GM23248 (cell line): ENCODE measurements around the gene CACNA1C.

Experiments
- EZH2 ChIP-seq: fragments of 200-600 bp; sonication (generic); IDR thresholded peaks from 2 replicates; pipeline ENCODE4 v1.6.1; 2018; ENCODE audit warnings: antibody characterized with exemption, mild to moderate bottlenecking; ENCODE audit not compliant: insufficient read depth, poor library complexity, severe bottlenecking
- EZH2phosphoT487 ChIP-seq: fragments of 200-600 bp; sonication (generic); IDR thresholded peaks from 2 replicates; pipeline ENCODE4 v1.6.1; 2018; ENCODE audit warnings: antibody characterized with exemption, moderate library complexity, mild to moderate bottlenecking, low read depth; ENCODE audit not compliant: insufficient read depth

DNA sequence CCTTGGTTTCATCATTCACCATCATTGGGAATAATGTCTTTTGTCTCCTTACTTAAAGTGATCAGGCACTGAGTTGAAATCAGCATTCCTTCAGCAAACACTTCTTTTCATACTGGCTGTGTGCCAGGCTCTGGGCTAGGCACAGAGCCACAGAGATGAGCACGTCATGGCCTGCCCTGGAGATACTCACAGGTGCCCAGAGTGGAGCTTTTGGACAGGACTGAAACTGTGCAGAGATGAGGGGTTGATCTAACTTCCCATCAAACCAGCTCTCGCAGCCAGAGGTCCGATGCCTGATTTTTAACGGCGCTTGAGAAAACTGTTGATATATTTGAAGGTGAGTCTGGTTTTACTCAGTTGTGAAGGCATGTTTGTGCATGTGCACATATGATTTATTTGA, 43.1 kb downstream of the CACNA1C start:
- TF ChIP-seq EZH2 (no peak), EZH2phosphoT487 (no peak)
